NCI-H2196 treated with DMSO at 0.1 percent for 48 hours (cell line): ENCODE results near the gene OSBPL10.
"Not testable (repeated sequence)": the region's sequence is repeated elsewhere in the genome, so short reads cannot be mapped to it uniquely, and the experiment has no call there.

Experiments
- DNase-seq: peaks from one replicate; lab custom pipeline; 2025; ENCODE audit not compliant: unreplicated experiment; lab: John Stamatoyannopoulos, UW

The OSBPL10 gene

DNA sequence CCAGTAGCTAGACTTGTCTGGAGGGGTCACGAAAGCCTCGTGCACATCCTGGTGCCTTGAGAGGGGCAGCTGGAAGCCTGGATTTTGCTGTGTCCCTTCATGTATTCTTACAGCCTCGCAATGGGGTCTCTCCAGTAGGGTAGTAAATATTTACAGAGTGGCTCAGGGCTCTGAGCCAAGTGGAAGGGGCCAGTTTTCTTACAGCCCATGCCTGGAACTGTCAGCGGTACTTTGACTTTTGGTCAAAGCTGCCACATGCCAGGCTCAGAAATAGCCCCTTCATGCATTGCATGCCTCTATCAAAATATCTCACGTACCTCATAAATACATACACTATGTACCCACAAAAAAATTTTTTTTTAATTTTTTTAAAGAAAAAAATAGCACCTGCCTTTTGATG is 119.2 kb downstream of the OSBPL10 start:
- DNase-seq = no peak

DNA sequence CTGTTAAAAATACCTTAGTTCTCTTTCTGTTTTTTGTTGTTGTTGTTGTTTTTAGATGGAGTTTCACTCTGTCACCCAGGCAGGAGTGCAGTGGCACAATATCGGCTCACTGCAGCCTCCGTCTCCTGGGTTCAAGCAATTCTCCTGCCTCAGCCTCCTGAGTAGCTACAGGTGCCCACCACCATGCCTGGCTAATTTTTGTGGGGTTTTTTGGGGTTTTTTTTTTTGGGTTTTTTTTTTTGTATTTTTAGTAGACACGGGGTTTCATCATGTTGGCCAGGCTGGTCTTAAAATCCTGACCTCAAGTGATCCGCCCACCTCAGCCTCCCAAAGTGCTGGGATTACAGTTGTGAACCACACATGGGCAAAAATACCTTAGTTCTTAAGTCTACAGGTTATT is 120.4 kb downstream of the OSBPL10 start:
- DNase-seq = not testable (repeated sequence)

DNA sequence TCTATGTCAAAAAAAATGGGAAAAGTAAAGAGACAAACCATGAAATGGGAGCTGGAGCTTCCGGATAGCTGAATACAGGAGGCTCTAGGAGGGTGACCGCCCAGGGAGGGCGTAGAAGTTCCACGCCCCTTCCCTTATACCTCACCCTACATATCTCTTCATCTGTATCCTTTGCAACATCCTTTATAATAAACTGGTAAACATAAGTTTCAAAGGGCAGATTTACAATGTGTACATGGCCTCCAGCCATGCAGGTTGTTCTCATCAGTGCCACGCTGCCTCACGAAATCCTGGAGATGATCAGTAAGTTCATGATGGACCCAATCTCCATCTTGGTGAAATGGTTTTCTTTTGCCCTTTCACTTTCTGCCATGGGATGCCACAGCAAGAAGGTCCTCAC is 121.8 kb downstream of the OSBPL10 start:
- DNase-seq = no peak

DNA sequence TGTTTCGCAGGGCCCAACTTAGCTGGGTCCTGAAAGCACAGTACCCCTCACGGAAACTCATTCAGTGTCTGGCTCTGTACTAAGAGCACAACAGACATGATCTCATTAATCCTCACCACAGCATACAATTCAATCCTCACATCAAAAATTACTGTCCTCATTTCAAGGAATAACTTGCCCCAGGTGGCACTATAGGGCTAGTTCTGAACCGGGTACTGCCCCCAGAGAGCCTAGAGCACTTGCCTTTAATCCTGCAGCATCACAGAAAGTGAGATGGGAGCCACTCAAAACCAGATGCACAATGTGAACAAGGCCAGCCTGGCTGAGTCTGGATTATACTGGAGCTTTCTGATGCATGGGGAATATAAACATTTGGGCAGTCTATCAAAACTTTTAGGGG is 122.6 kb downstream of the OSBPL10 start:
- no peak for DNase-seq

DNA sequence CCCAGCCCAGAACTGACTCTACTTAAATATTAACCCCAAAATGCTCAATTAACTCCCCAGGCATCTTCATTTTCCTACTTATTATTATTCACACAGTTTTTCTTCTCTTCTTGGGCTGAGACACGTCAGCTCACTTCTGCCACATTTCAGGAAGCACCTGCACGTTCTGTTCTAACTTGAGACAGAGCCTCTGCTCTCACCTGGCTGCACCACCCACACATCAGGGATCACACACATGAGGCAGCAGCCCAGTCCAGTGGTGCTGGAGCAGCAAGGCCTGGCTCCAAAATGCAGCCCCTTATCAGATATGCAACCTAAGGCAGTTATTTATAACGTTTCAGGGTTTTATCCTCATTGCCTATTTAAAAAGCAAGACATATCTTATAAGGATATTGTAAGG is 127.5 kb downstream of the OSBPL10 start:
- no peak for DNase-seq

DNA sequence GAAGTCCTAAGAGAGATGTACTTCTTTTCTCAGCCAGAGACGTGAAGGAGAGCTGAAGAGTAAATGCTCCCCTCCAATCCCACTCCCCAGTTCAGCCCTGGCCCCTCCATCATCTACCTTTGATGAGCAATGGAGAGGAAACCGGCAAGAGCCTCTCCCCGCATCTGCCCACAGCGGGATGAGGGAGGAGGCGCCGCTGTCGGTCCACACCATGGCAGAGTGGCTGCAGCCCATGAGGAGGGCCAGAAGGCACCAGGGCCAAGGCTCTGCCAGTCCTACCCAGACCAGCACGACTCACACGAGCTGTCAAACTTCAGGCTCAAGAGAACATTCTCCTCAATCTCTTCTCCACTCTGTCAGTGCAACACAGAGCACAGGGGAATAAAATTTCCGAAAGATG is 129.8 kb downstream of the OSBPL10 start:
- DNase-seq = no peak

DNA sequence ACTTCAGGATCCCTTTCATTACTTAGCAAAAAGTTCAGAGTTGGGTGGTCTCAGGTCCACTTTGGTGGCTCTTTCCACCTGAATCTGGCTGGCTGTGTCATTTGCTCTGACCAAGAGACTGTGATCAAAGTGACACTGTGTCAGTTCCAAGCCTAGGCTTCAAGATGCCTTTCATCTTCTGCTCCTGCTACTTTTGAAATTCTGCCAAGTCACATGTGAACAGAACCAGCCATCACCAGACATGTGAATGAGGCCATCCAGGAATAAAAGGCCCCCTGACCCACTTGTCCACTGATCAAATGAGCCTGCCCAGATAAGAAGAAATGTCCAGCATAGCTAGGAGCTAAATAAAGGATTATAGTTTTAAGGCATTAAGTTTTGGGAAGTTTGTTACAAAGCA is 132.2 kb downstream of the OSBPL10 start:
- DNase-seq = no peak

DNA sequence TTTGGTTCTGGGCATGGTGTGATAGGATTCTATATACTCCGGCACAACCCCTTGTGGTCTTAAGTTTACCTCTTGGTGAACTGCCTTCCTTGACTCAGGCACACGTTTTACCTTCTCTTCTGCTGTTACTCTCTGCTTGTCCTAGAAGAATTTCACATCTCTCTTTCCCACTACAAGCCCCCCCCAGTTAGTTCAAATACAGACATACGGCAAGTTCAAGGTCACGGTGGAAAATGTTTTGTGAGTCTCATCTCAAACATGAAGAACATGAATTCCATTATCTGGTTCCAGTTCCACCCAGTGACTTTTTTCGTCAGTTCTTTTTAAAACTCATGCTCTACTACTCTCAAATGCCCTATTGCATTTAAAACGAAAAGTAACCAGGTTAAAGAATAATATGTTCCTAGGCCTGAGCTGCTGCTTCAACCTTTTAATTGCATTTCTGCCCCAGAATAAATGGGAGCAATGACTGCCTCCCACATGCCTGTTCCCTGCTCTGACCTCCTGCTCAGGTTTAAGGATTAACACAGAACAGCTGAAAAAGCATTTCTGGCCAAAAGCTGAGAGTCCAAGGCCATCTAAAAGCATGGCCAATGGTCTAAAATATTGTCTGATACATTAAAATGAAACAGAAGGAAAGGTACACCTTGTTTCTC is 132.8 kb downstream of the OSBPL10 start:
- DNase-seq = no peak

DNA sequence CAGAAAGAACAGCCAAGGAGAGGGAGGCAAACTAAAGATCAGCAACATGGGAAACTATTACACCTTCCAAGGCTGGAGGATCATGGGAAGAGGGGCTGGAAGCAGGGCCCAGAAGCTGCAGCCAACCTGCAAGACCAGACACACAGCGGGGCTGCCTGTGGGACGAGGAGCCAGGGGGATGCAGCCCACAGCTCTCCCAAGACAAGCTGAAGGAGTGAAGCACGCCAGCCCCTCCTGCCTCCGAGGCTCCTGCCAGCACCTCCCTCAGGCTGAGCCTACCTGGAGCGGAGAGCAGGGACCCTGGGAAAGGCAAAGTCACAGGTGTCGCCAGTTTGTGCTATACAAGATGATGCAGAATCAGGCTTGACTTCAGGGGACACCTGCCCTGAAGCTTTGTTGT is 133.3 kb downstream of the OSBPL10 start:
- DNase-seq = no peak

DNA sequence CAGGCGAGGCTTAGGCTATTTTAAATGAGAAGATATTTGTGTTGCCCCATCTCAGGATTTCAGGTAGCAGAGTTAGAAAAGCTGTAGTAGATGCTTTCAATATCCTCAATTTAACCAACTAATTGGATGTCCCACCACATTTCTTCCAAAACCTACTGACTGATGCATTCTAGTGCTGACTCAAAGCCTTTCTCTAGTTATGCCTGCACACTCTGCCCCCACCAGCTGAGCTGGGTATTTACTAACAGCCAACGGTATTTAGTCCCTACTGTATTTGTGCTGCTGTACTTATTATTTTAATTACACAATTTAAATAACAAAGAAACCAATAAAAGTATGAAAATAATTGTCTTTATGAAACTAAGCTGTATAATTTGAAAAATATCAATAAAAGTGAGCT is 139.5 kb downstream of the OSBPL10 start:
- no peak for DNase-seq

DNA sequence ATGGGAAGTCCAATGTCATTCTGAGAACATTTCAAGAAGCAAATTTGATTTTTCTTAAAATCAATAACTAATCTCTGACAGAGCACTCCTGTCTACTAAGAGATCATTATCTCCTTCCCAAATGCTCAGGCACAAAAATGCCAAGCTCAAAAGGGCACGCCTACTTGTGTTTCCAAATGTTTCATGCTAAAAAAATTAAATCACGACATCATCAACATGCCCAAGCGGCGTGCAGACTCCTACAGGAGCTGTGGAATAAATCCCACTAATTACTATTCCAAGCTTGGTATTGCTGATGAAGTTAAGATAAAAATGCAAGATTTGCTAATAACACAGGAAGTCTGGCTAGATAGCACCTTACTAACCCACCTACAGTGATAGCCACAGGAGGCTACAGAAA is 140.8 kb downstream of the OSBPL10 start:
- DNase-seq = no peak

DNA sequence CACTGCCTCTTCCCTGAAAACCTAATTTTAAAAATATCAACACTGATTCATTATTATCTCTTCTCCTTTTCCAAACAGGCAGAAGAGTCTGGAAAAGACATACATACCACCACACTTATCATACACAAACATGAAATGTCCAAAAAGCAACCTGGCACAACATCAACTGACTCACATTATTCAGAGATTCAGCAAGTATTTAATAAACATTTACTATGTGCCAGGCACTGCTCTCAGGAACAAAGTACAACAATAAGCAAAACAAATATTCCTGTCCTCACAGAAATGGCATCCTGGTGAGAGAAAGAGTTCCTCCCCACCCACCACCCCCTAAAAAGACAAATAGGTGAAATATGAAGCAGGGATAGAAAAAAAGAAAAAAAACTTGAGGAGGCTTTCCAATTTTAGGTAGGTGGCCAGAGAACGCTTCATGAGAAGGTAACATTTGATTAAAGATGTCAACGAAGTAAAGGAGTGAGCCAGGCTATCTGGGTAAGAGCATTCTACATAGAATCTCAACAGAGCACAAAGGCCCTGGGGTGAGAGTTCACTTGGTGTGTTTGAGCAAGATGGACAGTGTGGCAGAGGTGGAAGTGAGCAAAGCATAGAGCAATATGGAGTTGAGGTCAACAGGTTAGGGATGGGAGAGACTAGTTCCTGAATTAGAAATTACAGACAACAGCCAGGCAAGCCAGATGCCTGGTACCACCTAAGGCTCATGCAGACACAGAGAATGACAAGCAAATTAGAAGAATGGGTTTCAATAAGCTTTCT is 141.7 kb downstream of the OSBPL10 start:
- no peak for DNase-seq

DNA sequence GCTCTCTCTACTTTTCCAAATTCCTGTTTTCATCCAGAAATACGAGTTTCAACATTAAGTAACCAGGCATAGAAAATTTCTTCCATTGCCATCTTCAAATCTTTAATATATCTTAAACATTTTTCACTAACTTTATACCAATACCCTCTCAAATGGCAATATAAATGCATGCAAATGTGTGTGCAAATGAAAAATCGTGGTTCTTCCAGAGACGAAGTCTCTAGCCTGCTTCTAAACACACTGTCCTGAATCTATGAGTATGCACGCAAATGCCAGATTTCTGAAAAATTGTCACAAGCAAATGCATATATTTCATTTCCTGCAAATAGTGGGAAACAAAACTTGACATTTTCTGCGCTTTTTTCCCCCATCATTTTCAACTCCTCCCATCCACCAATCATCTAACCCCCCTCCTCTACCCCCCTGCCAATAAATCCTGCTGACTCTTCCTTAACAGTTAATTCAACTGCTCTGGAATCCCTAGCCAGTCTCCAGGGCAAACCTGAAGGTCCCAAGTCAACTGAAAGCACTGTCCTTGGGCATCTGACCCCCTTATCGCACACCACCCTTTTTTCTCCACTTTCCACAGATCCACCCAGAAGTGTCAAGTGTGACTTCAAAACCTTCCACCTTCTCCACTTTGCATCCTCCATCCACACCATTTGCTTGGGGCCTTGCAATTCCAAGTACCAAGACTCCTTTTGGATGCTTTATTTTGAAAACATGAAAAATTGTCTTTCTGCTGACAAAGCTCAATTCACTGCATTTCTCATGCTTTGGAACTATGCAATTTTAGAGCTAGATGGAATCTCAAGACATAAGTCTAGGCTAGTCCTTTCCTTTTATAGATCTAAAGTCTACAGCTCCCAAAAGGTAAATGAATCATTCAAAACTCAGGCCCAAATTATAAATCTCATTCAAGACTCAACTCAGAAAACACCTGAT is 144.7 kb downstream of the OSBPL10 start:
- no peak for DNase-seq

DNA sequence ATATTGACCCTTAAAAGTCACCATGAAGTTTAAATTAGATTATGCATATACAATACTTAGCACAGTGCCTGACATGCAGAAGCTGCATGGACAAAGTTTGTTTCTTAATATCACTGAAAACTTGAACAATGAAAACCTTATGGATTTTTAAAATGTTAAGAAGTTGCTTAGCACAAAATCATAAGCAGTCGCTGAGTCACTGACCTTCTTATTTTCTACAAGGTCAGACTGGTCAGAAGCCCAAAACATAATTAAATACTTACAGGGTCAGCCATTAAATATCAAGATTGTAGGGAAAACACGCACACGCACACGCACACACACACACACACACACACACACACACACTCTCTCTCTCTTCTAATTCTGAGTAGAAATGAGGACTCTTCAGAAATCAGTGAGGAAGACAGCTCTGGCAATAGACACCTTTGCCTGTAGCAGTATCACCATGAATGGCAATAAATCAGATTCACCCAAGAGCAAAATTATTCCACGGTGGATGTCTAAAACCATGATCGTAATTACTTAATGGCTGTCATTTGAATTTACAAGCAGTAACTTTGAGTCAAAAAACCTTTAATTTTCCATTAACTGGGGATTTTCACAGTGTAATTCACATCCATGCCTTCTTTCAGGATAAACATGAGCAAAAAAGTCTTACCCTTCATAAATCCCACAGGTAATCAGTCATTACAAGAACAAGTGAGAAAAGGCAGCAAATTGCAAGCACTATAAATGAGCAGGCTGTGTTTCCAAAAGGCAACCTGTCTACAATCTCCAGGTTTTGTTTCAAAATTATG is 147.5 kb downstream of the OSBPL10 start:
- DNase-seq = no peak

DNA sequence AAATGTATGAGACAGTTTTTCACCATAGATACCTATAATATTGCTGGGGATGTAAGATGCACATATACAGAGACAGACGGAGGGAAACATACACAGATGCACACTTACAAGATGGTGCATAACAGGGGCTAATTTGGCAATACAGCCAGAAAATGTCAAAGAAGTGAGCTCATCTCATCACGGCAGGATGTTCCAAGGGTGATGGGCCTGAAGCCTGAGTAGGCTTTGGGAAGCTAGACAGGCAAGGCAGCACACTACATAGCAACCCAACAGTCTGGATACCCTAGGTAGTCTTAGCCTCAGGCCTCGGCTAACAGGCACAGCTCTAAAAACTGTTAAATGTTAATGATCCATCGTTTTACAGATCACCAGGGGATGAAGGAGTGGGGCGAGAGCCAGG is 148.5 kb downstream of the OSBPL10 start:
- no peak for DNase-seq

DNA sequence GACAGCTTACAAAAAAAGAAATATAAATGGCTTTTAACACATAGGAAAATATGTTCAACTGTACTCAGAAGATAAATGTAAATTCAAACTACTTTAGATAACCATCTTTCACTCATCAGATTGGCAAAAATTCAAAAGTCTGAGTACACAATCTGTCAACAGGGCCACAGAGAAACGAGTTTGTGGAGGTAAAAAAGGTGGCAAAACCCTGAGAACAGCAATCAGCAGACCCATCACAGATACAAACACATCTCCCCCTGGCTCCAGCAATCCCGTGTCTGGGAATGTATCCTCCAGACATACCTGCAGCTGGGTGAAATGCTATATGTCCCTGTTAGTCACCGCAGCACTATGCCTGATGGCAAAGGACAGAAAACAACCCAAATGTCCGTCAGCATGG is 149.5 kb downstream of the OSBPL10 start:
- DNase-seq = no peak

DNA sequence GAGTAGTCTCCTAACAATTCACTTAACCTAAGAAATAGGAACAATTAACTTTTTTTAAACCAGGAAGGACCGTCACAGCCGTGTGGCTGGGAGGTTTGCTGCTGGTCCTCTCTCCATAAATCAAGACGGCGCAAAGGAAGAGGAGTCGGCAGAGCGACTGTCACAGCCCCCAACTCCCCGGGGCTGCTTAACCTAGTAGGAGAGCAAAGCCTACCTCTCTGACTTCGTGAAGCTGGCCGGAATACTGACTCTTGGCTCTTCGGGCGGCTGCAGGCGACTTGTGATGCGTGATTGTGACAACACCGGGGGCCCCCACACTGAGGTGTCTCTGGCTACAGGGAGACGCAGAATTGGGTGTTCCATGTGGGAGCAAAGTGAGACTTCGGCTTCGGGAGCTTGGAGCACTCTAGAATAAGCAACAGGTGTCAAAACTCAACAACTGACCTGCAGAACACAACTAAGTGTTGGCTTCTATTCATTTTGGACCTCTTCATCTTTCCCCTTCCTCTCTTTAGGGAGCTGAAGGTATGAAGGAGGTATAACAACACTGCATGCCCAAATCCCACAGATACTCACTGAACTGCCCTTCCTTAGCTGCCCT is 151.1 kb downstream of the OSBPL10 start:
- no peak for DNase-seq

DNA sequence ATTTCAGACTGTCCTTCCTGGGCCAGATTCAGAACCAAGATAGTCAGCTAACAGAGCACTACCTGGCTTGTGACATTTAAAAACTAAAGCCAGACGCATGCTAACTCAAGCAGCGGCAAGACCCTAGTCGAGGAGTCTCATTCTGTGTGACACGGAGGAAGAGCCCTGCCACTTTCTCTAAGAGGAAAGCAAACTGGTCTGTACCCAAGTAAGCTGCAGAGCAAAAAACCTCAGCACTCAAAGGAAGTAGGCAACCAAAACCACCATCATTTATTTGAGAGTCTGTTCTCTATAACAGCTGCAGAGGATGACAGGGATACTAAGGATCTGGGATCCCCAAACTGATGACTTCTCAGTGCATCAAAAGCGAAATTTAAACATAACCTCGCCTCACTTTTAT is 152.1 kb downstream of the OSBPL10 start:
- no peak for DNase-seq

DNA sequence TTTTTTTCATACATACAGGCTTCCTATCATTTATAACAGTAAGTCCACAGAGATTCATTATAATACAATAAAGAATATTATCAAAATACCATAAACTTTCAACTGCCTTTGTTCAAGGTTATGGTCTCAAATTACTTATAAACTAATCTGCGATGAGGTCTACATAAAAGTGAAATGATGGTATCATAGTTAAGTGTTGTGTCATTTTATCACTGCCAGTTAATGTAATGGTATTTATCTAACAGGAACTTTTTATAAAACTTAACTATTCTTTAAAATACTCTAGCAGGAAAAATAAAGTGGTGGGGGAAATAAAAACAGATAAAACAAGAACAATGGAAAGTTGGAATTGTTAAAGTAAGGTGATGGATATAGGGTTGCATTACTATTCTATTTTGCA is 153.1 kb downstream of the OSBPL10 start:
- DNase-seq = no peak

DNA sequence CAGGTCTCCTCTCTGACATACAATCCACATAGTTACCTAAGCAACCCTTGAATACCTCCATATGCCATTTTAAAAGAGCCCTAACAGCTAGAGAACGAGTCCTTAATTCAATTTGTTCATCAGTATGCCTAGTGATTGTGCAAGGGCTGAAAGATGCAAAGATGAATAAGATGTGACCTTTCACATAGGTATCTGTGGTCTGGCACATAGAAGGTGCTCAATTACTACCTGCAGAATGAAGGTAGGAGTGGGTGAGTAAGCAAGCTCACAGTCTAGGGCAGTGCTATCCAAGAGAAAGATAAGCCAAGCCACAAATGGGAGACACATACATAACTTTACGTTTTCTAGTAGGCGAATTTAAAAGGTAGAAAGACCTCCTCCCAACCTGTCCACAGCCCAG is 157.9 kb downstream of the OSBPL10 start:
- DNase-seq = no peak

DNA sequence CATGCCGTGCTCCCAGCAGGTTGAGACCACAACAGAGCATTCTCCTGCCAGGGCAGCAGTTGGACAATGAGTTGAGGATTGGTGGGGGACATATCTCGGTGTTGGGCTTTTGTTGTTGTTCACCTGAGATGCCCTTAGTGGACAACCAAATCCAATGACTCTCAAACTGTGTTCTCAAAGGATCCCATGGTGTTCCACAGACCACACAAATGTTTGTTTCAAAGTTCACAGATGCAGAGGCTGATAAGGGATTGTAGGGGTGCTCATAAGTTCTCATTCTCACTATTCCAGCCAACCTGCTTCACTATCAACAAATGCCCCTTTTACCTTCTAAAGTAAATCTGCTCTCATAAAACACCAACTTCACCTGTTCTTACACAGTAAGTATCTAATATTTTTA is 159.9 kb downstream of the OSBPL10 start:
- no peak for DNase-seq
